ENCODE results near the gene A4GALT.

- no peak for TF ChIP-seq CTCF (IDR thresholded peaks at IDR 0.05)
- TF ChIP-seq POLR2A (IDR thresholded peaks at IDR 0.05) = no peak
- TF ChIP-seq EP300 (IDR thresholded peaks at IDR 0.05) = no peak
- no peak for TF ChIP-seq POLR2AphosphoS5 (IDR thresholded peaks at IDR 0.05)
Measured at GRCh38 chr22:42714308-42714707, 6.4 kb downstream of the A4GALT start.
